ENCODE measurements around the gene HOATZ.

HOATZ gene

GRCh38 chr11:111574373-111575225, 60.0 kb downstream of the HOATZ start:
- no peaks in the 10 kb centered on the region for H3K4me1 ChIP-seq (ENCODE audit: control insufficient read depth, insufficient read depth, low read length)
- H3K9me3 ChIP-seq (ENCODE audit: control insufficient read depth, insufficient read depth, low read length) = no peaks in the 10 kb centered on the region
- no peaks in the 10 kb centered on the region for H3K27me3 ChIP-seq (ENCODE audit: control insufficient read depth, insufficient read depth, low read length)
- H3K4me3 ChIP-seq (ENCODE audit: low read length) = no peak overlapping the region
- no peak overlapping the region for H3K27ac ChIP-seq (ENCODE audit: low read length)
- no peak for DNase-seq (ENCODE audit: low read depth, low spot score)
- no CpG with 5 or more reads among the region's 7 CpGs for WGBS (ENCODE audit: insufficient coverage, insufficient read length)
- no peaks in the 10 kb centered on the region for H3K36me3 ChIP-seq (ENCODE audit: control insufficient read depth, insufficient read depth, low read length)

GRCh38 chr11:111575740-111576139, 61.2 kb downstream of the HOATZ start:
- WGBS (ENCODE audit: insufficient coverage, insufficient read length) = no CpG with 5 or more reads among the region's 6 CpGs
- Histone ChIP-seq H3K36me3 (ENCODE audit: control insufficient read depth, insufficient read depth, low read length) (no peaks in the 10 kb centered on the region), H3K4me3 (ENCODE audit: low read length) (no peak overlapping the region), H3K9me3 (ENCODE audit: control insufficient read depth, insufficient read depth, low read length) (no peaks in the 10 kb centered on the region), H3K4me1 (ENCODE audit: control insufficient read depth, insufficient read depth, low read length) (no peaks in the 10 kb centered on the region), H3K27me3 (ENCODE audit: control insufficient read depth, insufficient read depth, low read length) (no peaks in the 10 kb centered on the region), H3K27ac (ENCODE audit: low read length) (no peak overlapping the region)
- no peak for DNase-seq (ENCODE audit: low read depth, low spot score)

- no peaks in the 10 kb centered on the region for H3K4me1 ChIP-seq (ENCODE audit: control insufficient read depth, insufficient read depth, low read length)
- no peak overlapping the region for H3K27ac ChIP-seq (ENCODE audit: low read length)
- H3K36me3 ChIP-seq (ENCODE audit: control insufficient read depth, insufficient read depth, low read length) = no peaks in the 10 kb centered on the region
- no peak for DNase-seq (ENCODE audit: low read depth, low spot score)
- no peaks in the 10 kb centered on the region for H3K9me3 ChIP-seq (ENCODE audit: control insufficient read depth, insufficient read depth, low read length)
- H3K4me3 ChIP-seq (ENCODE audit: low read length) = no peak overlapping the region
- H3K27me3 ChIP-seq (ENCODE audit: control insufficient read depth, insufficient read depth, low read length) = no peaks in the 10 kb centered on the region
- no CpG with 5 or more reads among the region's 4 CpGs for WGBS (ENCODE audit: insufficient coverage, insufficient read length)
Measured at GRCh38 chr11:111577821-111578220, 63.2 kb downstream of the HOATZ start.

- no peak overlapping the region for H3K27ac ChIP-seq (ENCODE audit: low read length)
- no CpG with 5 or more reads among the region's 1 CpG for WGBS (ENCODE audit: insufficient coverage, insufficient read length)
- H3K27me3 ChIP-seq (ENCODE audit: control insufficient read depth, insufficient read depth, low read length) = no peaks in the 10 kb centered on the region
- DNase-seq (ENCODE audit: low read depth, low spot score) = no peak
- H3K9me3 ChIP-seq (ENCODE audit: control insufficient read depth, insufficient read depth, low read length) = no peaks in the 10 kb centered on the region
- no peaks in the 10 kb centered on the region for H3K4me1 ChIP-seq (ENCODE audit: control insufficient read depth, insufficient read depth, low read length)
- H3K4me3 ChIP-seq (ENCODE audit: low read length) = no peak overlapping the region
- no peaks in the 10 kb centered on the region for H3K36me3 ChIP-seq (ENCODE audit: control insufficient read depth, insufficient read depth, low read length)
Measured at GRCh38 chr11:111581341-111581740, 66.8 kb downstream of the HOATZ start.

- no peaks in the 10 kb centered on the region for H3K36me3 ChIP-seq (ENCODE audit: control insufficient read depth, insufficient read depth, low read length)
- no peaks in the 10 kb centered on the region for H3K4me1 ChIP-seq (ENCODE audit: control insufficient read depth, insufficient read depth, low read length)
- H3K4me3 ChIP-seq (ENCODE audit: low read length) = no peak overlapping the region
- no peaks in the 10 kb centered on the region for H3K27me3 ChIP-seq (ENCODE audit: control insufficient read depth, insufficient read depth, low read length)
- DNase-seq (ENCODE audit: low read depth, low spot score) = no peak
- no peaks in the 10 kb centered on the region for H3K9me3 ChIP-seq (ENCODE audit: control insufficient read depth, insufficient read depth, low read length)
- H3K27ac ChIP-seq (ENCODE audit: low read length) = no peak overlapping the region
Measured at GRCh38 chr11:111582163-111582562, 67.6 kb downstream of the HOATZ start.

GRCh38 chr11:111582881-111583280, 68.3 kb downstream of the HOATZ start:
- H3K27ac ChIP-seq (ENCODE audit: low read length) = no peak overlapping the region
- H3K4me1 ChIP-seq (ENCODE audit: control insufficient read depth, insufficient read depth, low read length) = no peaks in the 10 kb centered on the region
- no peaks in the 10 kb centered on the region for H3K9me3 ChIP-seq (ENCODE audit: control insufficient read depth, insufficient read depth, low read length)
- H3K36me3 ChIP-seq (ENCODE audit: control insufficient read depth, insufficient read depth, low read length) = no peaks in the 10 kb centered on the region
- DNase-seq (ENCODE audit: low read depth, low spot score) = no peak
- no peak overlapping the region for H3K4me3 ChIP-seq (ENCODE audit: low read length)
- no CpG with 5 or more reads among the region's 4 CpGs for WGBS (ENCODE audit: insufficient coverage, insufficient read length)
- no peaks in the 10 kb centered on the region for H3K27me3 ChIP-seq (ENCODE audit: control insufficient read depth, insufficient read depth, low read length)

- Histone ChIP-seq H3K9me3 (ENCODE audit: control insufficient read depth, insufficient read depth, low read length) (no peaks in the 10 kb centered on the region), H3K4me1 (ENCODE audit: control insufficient read depth, insufficient read depth, low read length) (no peaks in the 10 kb centered on the region), H3K4me3 (ENCODE audit: low read length) (no peak overlapping the region), H3K27ac (ENCODE audit: low read length) (no peak overlapping the region), H3K36me3 (ENCODE audit: control insufficient read depth, insufficient read depth, low read length) (no peaks in the 10 kb centered on the region), H3K27me3 (ENCODE audit: control insufficient read depth, insufficient read depth, low read length) (no peaks in the 10 kb centered on the region)
- WGBS (ENCODE audit: insufficient coverage, insufficient read length) = no CpG with 5 or more reads among the region's 2 CpGs
- DNase-seq (ENCODE audit: low read depth, low spot score) = no peak
Measured at GRCh38 chr11:111585371-111585770, 70.8 kb downstream of the HOATZ start.

GRCh38 chr11:111586388-111586831, 71.8 kb downstream of the HOATZ start:
- Histone ChIP-seq H3K27me3 (ENCODE audit: control insufficient read depth, insufficient read depth, low read length) (no peaks in the 10 kb centered on the region), H3K9me3 (ENCODE audit: control insufficient read depth, insufficient read depth, low read length) (no peaks in the 10 kb centered on the region), H3K4me1 (ENCODE audit: control insufficient read depth, insufficient read depth, low read length) (no peaks in the 10 kb centered on the region), H3K27ac (ENCODE audit: low read length) (no peak overlapping the region), H3K36me3 (ENCODE audit: control insufficient read depth, insufficient read depth, low read length) (no peaks in the 10 kb centered on the region), H3K4me3 (ENCODE audit: low read length) (no peak overlapping the region)
- no CpG with 5 or more reads among the region's 1 CpG for WGBS (ENCODE audit: insufficient coverage, insufficient read length)
- no peak for DNase-seq (ENCODE audit: low read depth, low spot score)
